ENCODE data around the gene IRAK1. TPM values are rescaled to one million over a fixed set of nuclear protein-coding genes. Genes with fewer than 3 reads are reported as not detected.

The IRAK1 gene
- polyA plus RNA-seq, 1 donor from 2014 or later = 6.8 TPM

GRCh38 chrX:154059231-154059630, 39.5 kb upstream of the IRAK1 start:
- H3K4me3 ChIP-seq (ENCODE audit: low read length) = no peak overlapping the region
- H3K9ac ChIP-seq (ENCODE audit: low read length) = no peak overlapping the region
- no peak overlapping the region for H3K4me2 ChIP-seq (ENCODE audit: low read length)
- no peaks in the 10 kb centered on the region for H3F3A ChIP-seq (ENCODE audit: insufficient read depth, low read length, poor library complexity, severe bottlenecking)
- no peaks in the 10 kb centered on the region for H3K9me3 ChIP-seq (ENCODE audit: low read length)
- no peaks in the 10 kb centered on the region for H3K36me3 ChIP-seq (ENCODE audit: insufficient read depth, low read length)
- no peaks in the 10 kb centered on the region for H3K9me2 ChIP-seq (ENCODE audit: insufficient read depth, low read length)
- no peaks in the 10 kb centered on the region for H4K20me1 ChIP-seq (ENCODE audit: insufficient read depth)
- no peaks in the 10 kb centered on the region for H3K27me3 ChIP-seq (ENCODE audit: insufficient read depth, low read depth, low read length)
- TF ChIP-seq SMC3 (conservative IDR thresholded peaks at IDR 0.05; ENCODE audit: poor library complexity) (no peak), REST (IDR thresholded peaks at IDR 0.05; ENCODE audit: borderline replicate concordance) (no peak), TAF1 (IDR thresholded peaks at IDR 0.05; ENCODE audit: low read depth) (no peak), MXI1 (conservative IDR thresholded peaks at IDR 0.05; ENCODE audit: poor library complexity, severe bottlenecking) (no peak), POLR2AphosphoS5 (IDR thresholded peaks at IDR 0.05) (no peak), EZH2 (IDR thresholded peaks at IDR 0.05; ENCODE audit: borderline replicate concordance, insufficient read depth, low read length, poor library complexity, severe bottlenecking) (no peak), EP300 (conservative IDR thresholded peaks at IDR 0.05; ENCODE audit: poor library complexity, severe bottlenecking) (no peak), RAD21 (conservative IDR thresholded peaks at IDR 0.05) (no peak), CTCF (IDR thresholded peaks at IDR 0.05; ENCODE audit: poor library complexity, severe bottlenecking) (no peak)
- H3K27ac ChIP-seq (ENCODE audit: low read length) = no peak overlapping the region
- H2AFZ ChIP-seq (ENCODE audit: low read depth, low read length) = no peak overlapping the region
- no peaks in the 10 kb centered on the region for H3K79me2 ChIP-seq (replicated peaks; ENCODE audit: insufficient read depth, low read length)

GRCh38 chrX:154058214-154058997, 38.7 kb upstream of the IRAK1 start:
- no peaks in the 10 kb centered on the region for H3F3A ChIP-seq (ENCODE audit: insufficient read depth, low read length, poor library complexity, severe bottlenecking)
- H3K9ac ChIP-seq (ENCODE audit: low read length) = no peak overlapping the region
- no peaks in the 10 kb centered on the region for H3K9me3 ChIP-seq (ENCODE audit: low read length)
- no peaks in the 10 kb centered on the region for H3K9me2 ChIP-seq (ENCODE audit: insufficient read depth, low read length)
- H4K20me1 ChIP-seq (ENCODE audit: insufficient read depth) = no peaks in the 10 kb centered on the region
- H3K36me3 ChIP-seq (ENCODE audit: insufficient read depth, low read length) = no peaks in the 10 kb centered on the region
- H3K4me2 ChIP-seq (ENCODE audit: low read length) = no peak overlapping the region
- H3K27ac ChIP-seq (ENCODE audit: low read length) = no peak overlapping the region
- no peak overlapping the region for H2AFZ ChIP-seq (ENCODE audit: low read depth, low read length)
- no peaks in the 10 kb centered on the region for H3K27me3 ChIP-seq (ENCODE audit: insufficient read depth, low read depth, low read length)
- H3K4me3 ChIP-seq (ENCODE audit: low read length) = no peak overlapping the region
- H3K79me2 ChIP-seq (replicated peaks; ENCODE audit: insufficient read depth, low read length) = no peaks in the 10 kb centered on the region
- TF ChIP-seq RAD21 (conservative IDR thresholded peaks at IDR 0.05) (no peak), POLR2AphosphoS5 (IDR thresholded peaks at IDR 0.05) (no peak), EZH2 (IDR thresholded peaks at IDR 0.05; ENCODE audit: borderline replicate concordance, insufficient read depth, low read length, poor library complexity, severe bottlenecking) (no peak), EP300 (conservative IDR thresholded peaks at IDR 0.05; ENCODE audit: poor library complexity, severe bottlenecking) (no peak), MXI1 (conservative IDR thresholded peaks at IDR 0.05; ENCODE audit: poor library complexity, severe bottlenecking) (no peak), TAF1 (IDR thresholded peaks at IDR 0.05; ENCODE audit: low read depth) (no peak), REST (IDR thresholded peaks at IDR 0.05; ENCODE audit: borderline replicate concordance) (no peak), SMC3 (conservative IDR thresholded peaks at IDR 0.05; ENCODE audit: poor library complexity) (no peak), CTCF (IDR thresholded peaks at IDR 0.05; ENCODE audit: poor library complexity, severe bottlenecking) (no peak)
